H7 (cell line): ENCODE data around the gene PTPN9. TPM values are rescaled to one million over a fixed set of nuclear protein-coding genes. Genes with fewer than 3 reads are reported as not detected.

Source experiments
- total RNA-seq: library from RNA; depleted of rRNA; stranded (reverse); fragments of >200 nt; shearing (Covaris generic); gene quantifications from 2 replicates; pipeline ENCODE4 v1.2.3, GENCODE V29; 2014; rRNA removed

Gene PTPN9
- total RNA-seq, 1 experiment from 2014 or later, result 44.8 TPM

Other genes starting within 250 kb of the PTPN9 start
- gene COMMD4, start 243.3 kb downstream of the PTPN9 start, total RNA-seq, result 125 and 169 TPM in 2 replicates
- 14.7 and 23.8 TPM in 2 replicates for gene NEIL1, start 232.3 kb downstream of the PTPN9 start, total RNA-seq
- 79.8 and 118 TPM in 2 replicates for gene MAN2C1, start 210.7 kb downstream of the PTPN9 start, total RNA-seq
- gene SIN3A, start 127.6 kb downstream of the PTPN9 start, total RNA-seq, result 42.7 and 44.9 TPM in 2 replicates
- 19.2 and 23.4 TPM in 2 replicates for gene SNUPN, start 46.4 kb upstream of the PTPN9 start, total RNA-seq
- 132 and 168 TPM in 2 replicates for gene IMP3, start 60.9 kb upstream of the PTPN9 start, total RNA-seq
- gene SNX33, start 68.6 kb upstream of the PTPN9 start, total RNA-seq, result 13.3 and 14.3 TPM in 2 replicates
- gene CSPG4, start 133.5 kb upstream of the PTPN9 start, total RNA-seq, result 4.3 and 5.0 TPM in 2 replicates